K562 (cell line): ENCODE measurements around the gene DISC1. TPM values are rescaled to one million over a fixed set of nuclear protein-coding genes. Genes with fewer than 3 reads are reported as not detected.

Experiments used
- ESRRB ChIP-seq: fragments of 250-450 bp; sonication (Bioruptor Pico); IDR thresholded peaks from 2 replicates; pipeline ENCODE4 v1.5.0; 2020; ENCODE audit warnings: mild to moderate bottlenecking, moderate library complexity, borderline replicate concordance
- GATAD2B ChIP-seq: fragments of 450-650 bp; IDR thresholded peaks from 2 replicates; pipeline ENCODE4 v1.6.1; 2017; ENCODE audit warnings: mild to moderate bottlenecking, borderline replicate concordance
- HDAC1 ChIP-seq, 2 experiments: fragments of 450-650 bp; IDR thresholded peaks; 2 replicates each; pipeline ENCODE4 v1.6.1; 2016 to 2017; ENCODE audit warnings: inconsistent platforms in 1 of 2, mild to moderate bottlenecking in 1 of 2, moderate library complexity in 1 of 2
- MAZ ChIP-seq, 2 experiments: fragments of 450-650 bp in 1 of 2; sonication (generic) in 1 of 2; formaldehyde crosslinking; IDR thresholded peaks in 1 of 2; conservative IDR thresholded peaks in 1 of 2; 2 replicates each; pipeline versions ENCODE4 v1.4.0 to v1.5.0; 2020; ENCODE audit warnings: mild to moderate bottlenecking in 1 of 2, missing genetic modification reagents in 1 of 2
- MTA2 ChIP-seq: fragments of 450-650 bp; IDR thresholded peaks from 2 replicates; pipeline ENCODE4 v1.6.1; 2016; ENCODE audit warnings: low read depth
- MTA3 ChIP-seq: fragments of 450-650 bp; formaldehyde crosslinking; IDR thresholded peaks from 2 replicates; pipeline ENCODE4 v1.6.1; 2017; ENCODE audit warnings: mild to moderate bottlenecking, borderline replicate concordance
- NFXL1 ChIP-seq: fragments of 450-650 bp; formaldehyde crosslinking; IDR thresholded peaks from 2 replicates; pipeline ENCODE4 v1.4.0; 2021; ENCODE audit warnings: mild to moderate bottlenecking
- PCBP1 ChIP-seq: fragments of 200-400 bp; formaldehyde crosslinking; IDR thresholded peaks from 2 replicates; pipeline ENCODE4 v1.6.1; 2018; ENCODE audit warnings: mild to moderate bottlenecking, low read depth, low read length; ENCODE audit not compliant: poor library complexity, severe bottlenecking
- RAD21 ChIP-seq, 2 experiments: fragments of 250-450 bp in 1 of 2; fragments of 450-650 bp in 1 of 2; sonication (Bioruptor Pico) in 1 of 2; formaldehyde crosslinking in 1 of 2; IDR thresholded peaks in 1 of 2; conservative IDR thresholded peaks in 1 of 2; 2 replicates each; pipeline versions ENCODE4 v1.4.0 to v1.8.0; 2020 to 2022; ENCODE audit warnings: mild to moderate bottlenecking in 2 of 2, moderate library complexity in 1 of 2
- SNRNP70 ChIP-seq: fragments of 200-400 bp; formaldehyde crosslinking; optimal IDR thresholded peaks from 2 replicates; pipeline ENCODE3; 2017; ENCODE audit warnings: low read depth, low read length
- ZBTB7A ChIP-seq: IDR thresholded peaks from 2 replicates; pipeline ENCODE4 v1.6.1; 2011; ENCODE audit warnings: low read depth, mild to moderate bottlenecking, low read length, moderate library complexity, borderline replicate concordance; ENCODE audit not compliant: control insufficient read depth
- ZFPM2 ChIP-seq: fragments of 250-450 bp; sonication (Bioruptor Pico); IDR thresholded peaks from 2 replicates; pipeline ENCODE4 v1.5.1; 2022; ENCODE audit warnings: mild to moderate bottlenecking
- polyA plus RNA-seq, 8 experiments: library from polyadenylated mRNA; depleted of rRNA in 4 of 8; stranded (reverse) in 5 of 8; unstranded in 3 of 8; fragments of >200 nt; fragmentation: Nextera tagmentation in 2 of 8; fragmentation: Illumina TruSeq in 1 of 8; extraction: Ambion mirVana in 2 of 8; extraction: Trizol in 1 of 8; gene quantifications; 2 replicates each; pipeline versions ENCODE4 v1.2.1 to v1.2.3, GENCODE V29; 2011 to 2014; ENCODE audit warnings: inconsistent platforms in 1 of 8, missing spikeins in 1 of 8
- total RNA-seq, 7 experiments: library from RNA; depleted of rRNA in 6 of 7; stranded (reverse); fragments of >200 nt in 6 of 7; fragmentation: Illumina TruSeq in 2 of 7; extraction: Trizol in 2 of 7; gene quantifications; 2 replicates each; pipeline versions ENCODE4 v1.2.1 to v1.2.3, GENCODE V29; 2011 to 2021; ENCODE audit warnings: low replicate concordance in 1 of 7
- TF ChIP-seq, protein P1 (sequence below): fragments of 250-450 bp; sonication (Bioruptor Pico); IDR thresholded peaks from 2 replicates; pipeline ENCODE4 v1.5.0; 2021; ENCODE audit warnings: mild to moderate bottlenecking, borderline replicate concordance
- TF ChIP-seq, protein P2 (sequence below), 2 experiments: fragments of 450-650 bp; conservative IDR thresholded peaks; 2 replicates each; pipeline ENCODE4 v1.6.1; 2017; ENCODE audit warnings: mild to moderate bottlenecking in 2 of 2, moderate library complexity in 2 of 2
- TF ChIP-seq, protein P3 (sequence below): sonication (generic); formaldehyde crosslinking; IDR thresholded peaks from 2 replicates; pipeline ENCODE4 v1.8.0; 2022; ENCODE audit warnings: mild to moderate bottlenecking, missing genetic modification reagents, borderline replicate concordance
- TF ChIP-seq, protein P4 (sequence below): fragments of 200-800 bp; sonication (Bioruptor generic); IDR thresholded peaks from 2 replicates; pipeline ENCODE4 v1.6.1; 2017; ENCODE audit warnings: missing genetic modification characterization, missing compliant biosample characterization
- TF ChIP-seq, protein P5 (sequence below): sonication (generic); formaldehyde crosslinking; IDR thresholded peaks from 2 replicates; pipeline ENCODE4 v1.8.0; 2023; ENCODE audit warnings: mild to moderate bottlenecking, missing genetic modification reagents

The DISC1 gene
- total and polyA plus RNA-seq, 9 of the 15 experiments (the other 6 are each of a cell fraction or from before 2014, with no cell fraction given) = 0.01 to 0.11 (median 0.08) TPM; not detected in 1

DNA sequence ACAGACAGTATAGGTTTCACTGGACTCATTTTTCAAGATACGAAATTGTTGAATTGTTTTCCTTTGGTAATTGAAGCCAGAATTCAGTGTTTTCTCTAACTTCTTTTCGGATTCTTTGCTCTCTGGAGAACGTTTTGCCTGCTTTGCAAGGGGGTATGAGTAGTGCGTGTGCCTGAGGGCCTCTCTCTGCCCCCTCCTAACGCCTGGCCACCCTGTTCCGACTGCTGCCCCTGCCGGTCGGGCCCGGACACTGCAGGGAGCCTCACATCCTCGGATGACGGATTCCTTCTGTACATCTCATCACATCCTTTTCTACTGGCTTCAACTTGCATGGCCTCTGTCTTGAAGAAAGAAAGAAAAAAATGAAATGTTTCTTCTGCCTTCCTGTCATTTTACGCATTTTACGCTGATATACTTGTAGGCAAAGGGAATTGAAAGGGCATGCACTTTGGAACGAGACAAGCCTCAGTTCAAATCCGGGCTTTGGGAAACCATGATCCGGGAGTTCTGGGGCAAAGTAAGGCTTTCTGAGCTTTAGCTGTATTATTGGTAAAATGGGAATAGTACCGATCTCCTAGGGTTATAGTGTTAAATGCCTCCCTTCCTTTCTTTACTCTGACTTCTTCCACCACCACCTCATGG is 65.1 kb downstream of the DISC1 start (continued):
- TF ChIP-seq, protein P1, sequence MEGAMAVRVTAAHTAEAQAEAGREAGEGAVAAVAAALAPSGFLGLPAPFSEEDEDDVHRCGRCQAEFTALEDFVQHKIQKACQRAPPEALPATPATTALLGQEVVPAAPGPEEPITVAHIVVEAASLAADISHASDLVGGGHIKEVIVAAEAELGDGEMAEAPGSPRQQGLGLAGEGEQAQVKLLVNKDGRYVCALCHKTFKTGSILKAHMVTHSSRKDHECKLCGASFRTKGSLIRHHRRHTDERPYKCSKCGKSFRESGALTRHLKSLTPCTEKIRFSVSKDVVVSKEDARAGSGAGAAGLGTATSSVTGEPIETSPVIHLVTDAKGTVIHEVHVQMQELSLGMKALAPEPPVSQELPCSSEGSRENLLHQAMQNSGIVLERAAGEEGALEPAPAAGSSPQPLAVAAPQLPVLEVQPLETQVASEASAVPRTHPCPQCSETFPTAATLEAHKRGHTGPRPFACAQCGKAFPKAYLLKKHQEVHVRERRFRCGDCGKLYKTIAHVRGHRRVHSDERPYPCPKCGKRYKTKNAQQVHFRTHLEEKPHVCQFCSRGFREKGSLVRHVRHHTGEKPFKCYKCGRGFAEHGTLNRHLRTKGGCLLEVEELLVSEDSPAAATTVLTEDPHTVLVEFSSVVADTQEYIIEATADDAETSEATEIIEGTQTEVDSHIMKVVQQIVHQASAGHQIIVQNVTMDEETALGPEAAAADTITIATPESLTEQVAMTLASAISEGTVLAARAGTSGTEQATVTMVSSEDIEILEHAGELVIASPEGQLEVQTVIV (CRISPR knock-in tag) = no peak
- TF ChIP-seq MTA3 = 0 out of 2 replicates have a peak, but pooled peaks have one; percentile 21
- TF ChIP-seq RAD21 (CRISPR knock-in tag; conservative IDR thresholded peaks at IDR 0.05 in 1 of 2, IDR thresholded peaks at IDR 0.05 in 1 of 2) = peak; percentile 16 to 41; a peak in 2 of 4 replicates
- TF ChIP-seq, protein P2, sequence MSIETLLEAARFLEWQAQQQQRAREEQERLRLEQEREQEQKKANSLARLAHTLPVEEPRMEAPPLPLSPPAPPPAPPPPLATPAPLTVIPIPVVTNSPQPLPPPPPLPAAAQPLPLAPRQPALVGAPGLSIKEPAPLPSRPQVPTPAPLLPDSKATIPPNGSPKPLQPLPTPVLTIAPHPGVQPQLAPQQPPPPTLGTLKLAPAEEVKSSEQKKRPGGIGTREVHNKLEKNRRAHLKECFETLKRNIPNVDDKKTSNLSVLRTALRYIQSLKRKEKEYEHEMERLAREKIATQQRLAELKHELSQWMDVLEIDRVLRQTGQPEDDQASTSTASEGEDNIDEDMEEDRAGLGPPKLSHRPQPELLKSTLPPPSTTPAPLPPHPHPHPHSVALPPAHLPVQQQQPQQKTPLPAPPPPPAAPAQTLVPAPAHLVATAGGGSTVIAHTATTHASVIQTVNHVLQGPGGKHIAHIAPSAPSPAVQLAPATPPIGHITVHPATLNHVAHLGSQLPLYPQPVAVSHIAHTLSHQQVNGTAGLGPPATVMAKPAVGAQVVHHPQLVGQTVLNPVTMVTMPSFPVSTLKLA (conservative IDR thresholded peaks at IDR 0.05) = no peak
- no peak for TF ChIP-seq ZFPM2 (CRISPR knock-in tag)
- TF ChIP-seq, protein P3, sequence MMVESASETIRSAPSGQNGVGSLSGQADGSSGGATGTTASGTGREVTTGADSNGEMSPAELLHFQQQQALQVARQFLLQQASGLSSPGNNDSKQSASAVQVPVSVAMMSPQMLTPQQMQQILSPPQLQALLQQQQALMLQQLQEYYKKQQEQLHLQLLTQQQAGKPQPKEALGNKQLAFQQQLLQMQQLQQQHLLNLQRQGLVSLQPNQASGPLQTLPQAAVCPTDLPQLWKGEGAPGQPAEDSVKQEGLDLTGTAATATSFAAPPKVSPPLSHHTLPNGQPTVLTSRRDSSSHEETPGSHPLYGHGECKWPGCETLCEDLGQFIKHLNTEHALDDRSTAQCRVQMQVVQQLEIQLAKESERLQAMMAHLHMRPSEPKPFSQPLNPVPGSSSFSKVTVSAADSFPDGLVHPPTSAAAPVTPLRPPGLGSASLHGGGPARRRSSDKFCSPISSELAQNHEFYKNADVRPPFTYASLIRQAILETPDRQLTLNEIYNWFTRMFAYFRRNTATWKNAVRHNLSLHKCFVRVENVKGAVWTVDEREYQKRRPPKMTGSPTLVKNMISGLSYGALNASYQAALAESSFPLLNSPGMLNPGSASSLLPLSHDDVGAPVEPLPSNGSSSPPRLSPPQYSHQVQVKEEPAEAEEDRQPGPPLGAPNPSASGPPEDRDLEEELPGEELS (CRISPR knock-in tag) = no peak
- TF ChIP-seq, protein P4, sequence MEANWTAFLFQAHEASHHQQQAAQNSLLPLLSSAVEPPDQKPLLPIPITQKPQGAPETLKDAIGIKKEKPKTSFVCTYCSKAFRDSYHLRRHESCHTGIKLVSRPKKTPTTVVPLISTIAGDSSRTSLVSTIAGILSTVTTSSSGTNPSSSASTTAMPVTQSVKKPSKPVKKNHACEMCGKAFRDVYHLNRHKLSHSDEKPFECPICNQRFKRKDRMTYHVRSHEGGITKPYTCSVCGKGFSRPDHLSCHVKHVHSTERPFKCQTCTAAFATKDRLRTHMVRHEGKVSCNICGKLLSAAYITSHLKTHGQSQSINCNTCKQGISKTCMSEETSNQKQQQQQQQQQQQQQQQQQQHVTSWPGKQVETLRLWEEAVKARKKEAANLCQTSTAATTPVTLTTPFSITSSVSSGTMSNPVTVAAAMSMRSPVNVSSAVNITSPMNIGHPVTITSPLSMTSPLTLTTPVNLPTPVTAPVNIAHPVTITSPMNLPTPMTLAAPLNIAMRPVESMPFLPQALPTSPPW (CRISPR knock-in tag) = peak; percentile 57; the same call in 1 of the 2 replicates
- no peak for TF ChIP-seq HDAC1 (IDR thresholded peaks at IDR 0.05)
- peak in 1 of 2 experiments; percentile 37; a peak in 1 of 4 replicates for TF ChIP-seq MAZ (CRISPR knock-in tag; conservative IDR thresholded peaks at IDR 0.05 in 1 of 2, IDR thresholded peaks at IDR 0.05 in 1 of 2)
- TF ChIP-seq, protein P5, sequence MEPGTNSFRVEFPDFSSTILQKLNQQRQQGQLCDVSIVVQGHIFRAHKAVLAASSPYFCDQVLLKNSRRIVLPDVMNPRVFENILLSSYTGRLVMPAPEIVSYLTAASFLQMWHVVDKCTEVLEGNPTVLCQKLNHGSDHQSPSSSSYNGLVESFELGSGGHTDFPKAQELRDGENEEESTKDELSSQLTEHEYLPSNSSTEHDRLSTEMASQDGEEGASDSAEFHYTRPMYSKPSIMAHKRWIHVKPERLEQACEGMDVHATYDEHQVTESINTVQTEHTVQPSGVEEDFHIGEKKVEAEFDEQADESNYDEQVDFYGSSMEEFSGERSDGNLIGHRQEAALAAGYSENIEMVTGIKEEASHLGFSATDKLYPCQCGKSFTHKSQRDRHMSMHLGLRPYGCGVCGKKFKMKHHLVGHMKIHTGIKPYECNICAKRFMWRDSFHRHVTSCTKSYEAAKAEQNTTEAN (CRISPR knock-in tag) = no peak
- TF ChIP-seq NFXL1 (CRISPR knock-in tag) = no peak
- TF ChIP-seq ZBTB7A = no peak
- TF ChIP-seq SNRNP70 = no peak
- TF ChIP-seq MTA2 = no peak
- no peak for TF ChIP-seq ESRRB (CRISPR knock-in tag)
- TF ChIP-seq PCBP1 = no peak
- no peak for TF ChIP-seq GATAD2B
